VCaP (cell line): Measurements from ENCODE around the gene TSGA10.
"Not testable (repeated sequence)": the region's sequence is repeated elsewhere in the genome, so short reads cannot be mapped to it uniquely, and the experiment has no call there.

Source experiments
- H3K27ac ChIP-seq: fragments of 450-650 bp; 2 replicates; pipeline ENCODE4 v1.5.1; 2017
- CTCF ChIP-seq: fragments of 450-650 bp; conservative IDR thresholded peaks from 2 replicates; pipeline ENCODE4 v1.5.1; 2017; ENCODE audit warnings: mild to moderate bottlenecking, moderate library complexity

TSGA10 gene

GRCh38 chr2:99027856-99028255 is 126.9 kb downstream of the TSGA10 start:
- no peak for TF ChIP-seq CTCF
- H3K27ac ChIP-seq = no peak overlapping the region

GRCh38 chr2:99000708-99001107 is 154.0 kb downstream of the TSGA10 start:
- no peak overlapping the region for H3K27ac ChIP-seq
- TF ChIP-seq CTCF = no peak

GRCh38 chr2:98988695-98989094 is 166.0 kb downstream of the TSGA10 start:
- not testable (repeated sequence) for H3K27ac ChIP-seq

DNA sequence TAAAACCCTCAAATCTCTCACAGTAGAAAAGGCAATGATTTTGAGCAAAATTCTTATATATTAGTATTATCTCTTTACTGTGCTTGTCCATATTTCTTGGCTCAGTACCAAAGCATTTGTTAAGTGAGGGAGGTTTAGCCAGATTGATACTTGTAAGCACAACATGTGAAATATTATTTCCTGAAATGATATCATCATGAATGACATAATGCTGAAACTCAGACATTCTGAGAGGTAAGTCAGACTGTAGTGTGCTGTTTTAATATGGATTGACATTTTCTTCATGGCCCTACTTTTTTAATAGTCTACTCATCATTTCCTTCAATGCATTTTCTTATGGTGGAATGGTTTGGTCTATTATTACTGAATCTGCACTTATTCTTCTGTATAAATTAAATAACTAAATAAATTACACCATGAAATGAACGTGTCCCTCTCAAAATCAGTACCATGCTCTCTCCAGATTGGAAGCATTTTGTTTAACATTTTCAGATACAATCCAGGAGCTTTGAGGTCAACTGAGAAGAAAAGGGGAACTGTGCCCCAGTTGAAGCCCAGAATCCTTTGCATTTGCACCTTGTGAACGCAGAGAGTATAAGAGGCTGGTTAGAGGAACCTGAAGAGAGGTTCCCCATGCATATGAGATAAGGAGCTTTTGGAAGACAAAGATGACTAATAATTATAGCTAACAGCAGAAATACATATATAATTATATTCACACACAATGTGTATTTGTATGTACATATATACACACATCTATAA is 168.7 kb downstream of the TSGA10 start:
- no peak for TF ChIP-seq CTCF
- no peak overlapping the region for H3K27ac ChIP-seq

DNA sequence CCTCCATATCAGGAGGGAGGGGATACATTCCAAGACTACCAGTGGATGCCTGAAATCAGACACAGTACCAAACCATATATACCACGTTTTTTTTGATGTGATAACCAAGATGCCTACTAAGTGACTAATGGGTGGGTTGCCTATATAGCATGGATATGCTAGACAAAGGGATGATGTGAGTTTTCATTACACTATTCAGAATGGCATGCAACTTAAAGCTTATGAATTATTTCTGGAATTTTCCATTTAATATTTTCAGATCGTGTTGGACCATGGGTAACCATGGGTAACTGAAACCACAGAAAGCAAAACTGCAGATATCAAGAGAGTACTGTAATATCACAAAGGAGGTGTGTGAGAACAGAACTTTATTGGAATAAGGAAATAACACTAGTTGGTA is 179.1 kb downstream of the TSGA10 start:
- no peak overlapping the region for H3K27ac ChIP-seq

DNA sequence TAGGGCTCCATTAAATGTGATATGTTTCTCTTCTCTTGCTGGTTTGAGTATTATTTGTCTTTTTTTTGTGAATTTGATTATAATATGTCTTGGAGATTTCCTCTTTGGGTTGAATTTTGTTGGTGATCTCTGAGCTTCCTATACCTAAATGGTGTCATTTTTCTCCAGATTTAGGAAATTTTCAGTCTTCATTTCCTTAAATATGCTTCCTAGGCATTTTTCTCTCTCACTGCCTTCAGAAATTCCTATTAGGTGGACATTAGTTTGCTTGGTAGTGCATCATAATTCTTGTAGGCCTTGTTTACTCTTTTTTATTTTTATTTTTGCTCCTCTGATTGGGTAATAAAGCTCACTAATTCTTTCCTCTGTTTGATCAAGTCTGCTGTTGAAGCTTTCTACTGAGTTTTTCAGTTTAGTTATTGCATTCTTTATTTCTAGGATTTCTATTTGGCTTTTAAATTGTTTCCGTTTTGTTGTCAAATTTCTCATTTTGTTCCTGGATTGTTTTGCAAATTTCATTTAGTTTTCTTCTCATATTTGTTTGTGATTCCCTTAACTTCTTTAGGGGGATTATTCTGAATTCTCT is 182.1 kb downstream of the TSGA10 start:
- TF ChIP-seq CTCF = no peak
- H3K27ac ChIP-seq = no peak overlapping the region

More for the DNA sequence above, 179.1 kb downstream of the TSGA10 start:
- no peak for TF ChIP-seq CTCF

DNA sequence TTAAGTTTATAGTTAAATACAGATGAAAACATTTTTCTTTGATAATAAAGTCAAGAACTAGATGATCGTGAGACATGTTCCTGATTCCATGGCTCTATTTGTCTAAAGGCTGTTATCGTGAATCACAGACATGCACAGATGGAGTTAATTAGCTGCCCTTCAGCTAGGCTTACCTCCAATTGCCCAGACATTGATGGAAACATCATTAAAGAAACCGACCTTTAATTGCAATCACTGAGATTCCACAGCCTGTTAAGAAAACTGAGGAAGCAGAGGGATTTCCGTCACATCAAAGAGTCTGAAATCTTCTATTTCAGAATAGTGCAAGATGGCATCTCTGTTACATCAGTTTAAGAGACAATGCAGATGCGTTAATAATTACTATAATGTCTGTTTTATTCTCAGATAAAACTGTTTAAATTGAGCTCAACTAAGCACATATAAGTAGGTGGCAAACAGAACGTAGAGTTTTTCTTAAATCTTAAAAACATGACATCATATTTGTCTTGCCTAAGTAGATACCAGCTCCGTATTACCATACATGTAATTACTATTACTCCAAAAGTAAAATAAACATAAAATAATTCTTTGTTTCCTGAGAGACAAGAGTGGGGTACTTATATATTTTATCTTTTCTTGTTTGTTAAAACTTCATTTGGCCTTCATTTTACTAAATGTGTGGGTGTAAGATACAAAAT is 194.8 kb downstream of the TSGA10 start:
- H3K27ac ChIP-seq = no peak overlapping the region
- TF ChIP-seq CTCF = no peak

- TF ChIP-seq CTCF = no peak
These were observed 201.8 kb downstream of the TSGA10 start for GRCh38 chr2:98952966-98953365.

More at GRCh38 chr2:98952966-98953365, 201.8 kb downstream of the TSGA10 start:
- no peak overlapping the region for H3K27ac ChIP-seq
